Stimulated activated CD8-positive, alpha-beta memory T cell treated with anti-CD3 and anti-CD28 coated beads, Interleukin-12 subunit alpha, Interleukin-12 subunit beta, amount 100 ng/mL, for 24 hours (primary cell): Measurements from ENCODE around the gene PDX1.

Source experiments
- DNase-seq: peaks from one replicate; pipeline ENCODE4 v3.0.0-alpha.2; 2020; ENCODE audit errors: extremely low read depth

The PDX1 gene

GRCh38 chr13:27970382-27971235, 50.8 kb downstream of the PDX1 start:
- no peak for DNase-seq

GRCh38 chr13:27971236-27971645, 51.4 kb downstream of the PDX1 start:
- DNase-seq: no peak

- no peak for DNase-seq
Observed at GRCh38 chr13:27971776-27972477, 52.1 kb downstream of the PDX1 start.

GRCh38 chr13:27972478-27972820, 52.6 kb downstream of the PDX1 start:
- no peak for DNase-seq

GRCh38 chr13:27973291-27973690, 53.5 kb downstream of the PDX1 start:
- DNase-seq: no peak

- no peak for DNase-seq
Observed at GRCh38 chr13:27973961-27974662, 54.3 kb downstream of the PDX1 start.
